ENCODE results near the gene HYAL3.

- TF ChIP-seq POLR2AphosphoS5 (IDR thresholded peaks at IDR 0.05; ENCODE audit: borderline replicate concordance, low read depth, low read length) (no peak), EZH2 (IDR thresholded peaks at IDR 0.05) (no peak)
Measured at GRCh38 chr3:50251220-50251619, 48.0 kb downstream of the HYAL3 start.
